Endodermal cell (in vitro differentiated cells): ENCODE data around the gene SIGLEC6. TPM values are rescaled to one million over a fixed set of nuclear protein-coding genes. Genes with fewer than 3 reads are reported as not detected.

Source experiments
- DNase-seq: peaks from one replicate; pipeline ENCODE4 v3.0.0-alpha.2; 2017
- H3K27ac ChIP-seq: 2 replicates; pipeline ENCODE4 v1.5.1; 2013; ENCODE audit warnings: mild to moderate bottlenecking, low read depth, low read length, moderate library complexity
- H3K27me3 ChIP-seq: 2 replicates; pipeline ENCODE4 v1.6.1; 2013; ENCODE audit warnings: mild to moderate bottlenecking, low read length, moderate library complexity; ENCODE audit not compliant: insufficient read depth, control insufficient read depth, poor library complexity, severe bottlenecking
- H3K36me3 ChIP-seq: 2 replicates; pipeline ENCODE4 v1.7.0; 2013; ENCODE audit warnings: mild to moderate bottlenecking, low read length, moderate library complexity; ENCODE audit not compliant: control insufficient read depth, insufficient read depth
- H3K4me1 ChIP-seq: one replicate; pipeline ENCODE4 v1.7.0; 2013; ENCODE audit warnings: low read length; ENCODE audit not compliant: control insufficient read depth, insufficient read depth
- H3K4me3 ChIP-seq: 2 replicates; pipeline ENCODE4 v1.5.1; 2013; ENCODE audit warnings: mild to moderate bottlenecking, low read length, moderate library complexity
- H3K9ac ChIP-seq: 2 replicates; pipeline ENCODE4 v1.6.1; 2013; ENCODE audit warnings: mild to moderate bottlenecking, low read length, moderate library complexity; ENCODE audit not compliant: poor library complexity, severe bottlenecking; ENCODE audit errors: extremely low read depth
- H3K9me3 ChIP-seq: 2 replicates; pipeline ENCODE4 v1.6.1; 2013; ENCODE audit warnings: mild to moderate bottlenecking, low read length, moderate library complexity; ENCODE audit not compliant: control insufficient read depth
- H3K27ac Mint-ChIP-seq: 2 replicates; pipeline ENCODE4 v1.8.0; 2020; ENCODE audit warnings: mixed read lengths
- H3K27me3 Mint-ChIP-seq: 2 replicates; pipeline ENCODE4 v1.8.0; 2021; ENCODE audit warnings: mild to moderate bottlenecking, mixed read lengths; ENCODE audit not compliant: insufficient read depth
- H3K36me3 Mint-ChIP-seq: 2 replicates; pipeline ENCODE4 v1.8.0; 2020; ENCODE audit warnings: low read depth, mixed read lengths
- H3K4me1 Mint-ChIP-seq: 2 replicates; pipeline ENCODE4 v1.8.0; 2020; ENCODE audit warnings: mixed read lengths
- H3K4me3 Mint-ChIP-seq: 2 replicates; pipeline ENCODE4 v1.8.0; 2020; ENCODE audit warnings: mild to moderate bottlenecking, moderate library complexity, mixed read lengths
- H3K9me3 Mint-ChIP-seq: 2 replicates; pipeline ENCODE4 v1.8.0; 2020; ENCODE audit warnings: mild to moderate bottlenecking, mixed read lengths
- WGBS, 2 experiments: methylation state at CpG; one replicate each; pipeline versions ENCODE4 v1.1.5 to v1.1.7; 2013; ENCODE audit warnings: missing lambda C conversion rate in 2 of 2, mixed read lengths in 1 of 2; ENCODE audit not compliant: insufficient coverage in 1 of 2, insufficient read length in 1 of 2; 5-methylcytosine and 5-hydroxymethylcytosine counted together
- total RNA-seq, 2 donors: library from RNA; stranded (reverse); fragmentation: NEBNext Ultra II Directional in 1 of 2; extraction: Animal tissue kit (Norgen Biotek cat#: 25700) in 1 of 2; gene quantifications; 2 replicates in 1 of 2; 3 replicates in 1 of 2; pipeline ENCODE4 v1.2.1, GENCODE V29; 2021
- TF ChIP-seq, protein P1 (sequence below): fragments of 200-600 bp; sonication (generic); conservative IDR thresholded peaks from 2 replicates; pipeline ENCODE4 v1.5.0; 2021; ENCODE audit warnings: antibody characterized with exemption, mild to moderate bottlenecking

The SIGLEC6 gene
- total RNA-seq, 2 donors from 2014 or later, result 0.26 TPM; not detected in 1

DNA sequence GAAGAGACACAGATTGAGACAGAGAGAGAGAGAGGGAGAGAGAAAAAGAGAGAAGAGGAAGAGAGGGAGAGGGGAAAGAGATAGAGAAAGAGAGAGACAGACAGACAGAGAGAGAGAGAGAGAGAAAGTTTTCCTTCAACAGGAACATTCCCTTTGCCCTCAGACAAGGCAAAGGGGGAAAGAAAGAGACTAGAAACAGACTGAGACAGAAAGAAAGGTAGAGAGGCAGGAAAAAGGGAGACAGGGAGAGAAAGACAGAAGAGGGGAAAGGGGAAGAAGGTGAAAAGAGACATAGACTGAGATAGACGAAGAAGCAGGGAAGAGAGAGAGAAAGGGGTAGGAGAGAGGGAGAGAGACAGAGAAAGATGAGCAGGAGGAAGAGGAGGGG, 21.1 kb upstream of the SIGLEC6 start:
- no peak overlapping the region for H3K4me3 ChIP-seq
- no peaks in the 10 kb centered on the region for H3K36me3 ChIP-seq
- H3K4me1 ChIP-seq, result no peaks in the 10 kb centered on the region
- Mint-ChIP-seq H3K9me3 (peaks cover 6% of the 10 kb centered on the region), H3K27me3 (peaks cover 34% of the 10 kb centered on the region), H3K27ac (no peak overlapping the region), H3K4me3 (no peak overlapping the region), H3K36me3 (no peaks in the 10 kb centered on the region), H3K4me1 (peaks cover 4% of the 10 kb centered on the region)
- 20 to 27% methylated on average over 1 of the region's 1 CpG for WGBS, 2 experiments
- H3K27ac ChIP-seq, result no peak overlapping the region
- peaks cover 13% of the 10 kb centered on the region for H3K27me3 ChIP-seq
- no peak overlapping the region for H3K9ac ChIP-seq
- no peaks in the 10 kb centered on the region for H3K9me3 ChIP-seq
- no peak for DNase-seq
- TF ChIP-seq, protein P1, sequence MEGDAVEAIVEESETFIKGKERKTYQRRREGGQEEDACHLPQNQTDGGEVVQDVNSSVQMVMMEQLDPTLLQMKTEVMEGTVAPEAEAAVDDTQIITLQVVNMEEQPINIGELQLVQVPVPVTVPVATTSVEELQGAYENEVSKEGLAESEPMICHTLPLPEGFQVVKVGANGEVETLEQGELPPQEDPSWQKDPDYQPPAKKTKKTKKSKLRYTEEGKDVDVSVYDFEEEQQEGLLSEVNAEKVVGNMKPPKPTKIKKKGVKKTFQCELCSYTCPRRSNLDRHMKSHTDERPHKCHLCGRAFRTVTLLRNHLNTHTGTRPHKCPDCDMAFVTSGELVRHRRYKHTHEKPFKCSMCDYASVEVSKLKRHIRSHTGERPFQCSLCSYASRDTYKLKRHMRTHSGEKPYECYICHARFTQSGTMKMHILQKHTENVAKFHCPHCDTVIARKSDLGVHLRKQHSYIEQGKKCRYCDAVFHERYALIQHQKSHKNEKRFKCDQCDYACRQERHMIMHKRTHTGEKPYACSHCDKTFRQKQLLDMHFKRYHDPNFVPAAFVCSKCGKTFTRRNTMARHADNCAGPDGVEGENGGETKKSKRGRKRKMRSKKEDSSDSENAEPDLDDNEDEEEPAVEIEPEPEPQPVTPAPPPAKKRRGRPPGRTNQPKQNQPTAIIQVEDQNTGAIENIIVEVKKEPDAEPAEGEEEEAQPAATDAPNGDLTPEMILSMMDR, result no peak

DNA sequence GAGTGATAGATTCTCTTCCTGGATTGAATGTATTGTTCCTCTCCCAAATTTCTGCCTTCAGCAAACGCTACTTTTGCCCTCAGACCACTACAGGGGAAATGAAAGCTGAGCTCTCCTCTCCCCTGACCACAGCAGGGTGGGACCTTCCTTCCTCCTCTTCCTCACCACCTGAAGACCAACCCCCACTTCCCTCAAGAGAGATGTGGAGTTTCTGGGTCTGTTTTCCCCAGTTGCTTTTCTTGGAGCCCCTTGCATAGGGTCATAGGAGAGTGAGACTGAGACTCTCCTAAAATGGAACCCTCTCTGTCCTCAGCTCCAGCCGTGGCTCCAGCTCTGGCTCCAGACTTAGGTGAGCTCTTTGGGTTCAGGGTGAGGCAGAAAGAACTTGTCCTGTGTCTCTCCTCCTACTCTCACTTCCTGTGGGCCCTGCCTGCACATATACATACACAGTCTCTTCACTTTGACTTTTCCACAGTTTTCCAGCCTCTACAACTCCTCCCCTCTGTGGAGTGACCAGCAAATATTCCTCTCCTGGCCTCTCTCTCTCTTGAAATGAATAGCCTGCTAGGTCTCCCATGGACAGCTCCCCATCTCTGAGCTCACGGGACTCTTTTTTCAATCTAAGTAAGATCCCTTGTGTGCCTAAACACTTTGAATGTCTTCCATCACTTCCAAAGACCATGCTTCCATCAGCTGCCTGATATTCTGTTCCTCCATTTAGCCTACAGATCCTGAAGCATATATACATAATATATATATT, 20.4 kb upstream of the SIGLEC6 start:
- Histone ChIP-seq H3K27me3 (peaks cover 11% of the 10 kb centered on the region), H3K36me3 (no peaks in the 10 kb centered on the region), H3K9ac (no peak overlapping the region), H3K27ac (no peak overlapping the region), H3K4me1 (no peaks in the 10 kb centered on the region), H3K4me3 (no peak overlapping the region), H3K9me3 (no peaks in the 10 kb centered on the region)
- peaks cover 32% of the 10 kb centered on the region for H3K27me3 Mint-ChIP-seq
- no peak overlapping the region for H3K4me3 Mint-ChIP-seq
- 49 to 67% methylated on average over 3 of the region's 3 CpGs for WGBS, 2 experiments
- DNase-seq, result no peak
- H3K4me1 Mint-ChIP-seq, result peaks cover 8% of the 10 kb centered on the region
- no peak overlapping the region for H3K27ac Mint-ChIP-seq
- TF ChIP-seq, protein P1, result no peak
- peaks cover 6% of the 10 kb centered on the region for H3K9me3 Mint-ChIP-seq
- no peaks in the 10 kb centered on the region for H3K36me3 Mint-ChIP-seq

DNA sequence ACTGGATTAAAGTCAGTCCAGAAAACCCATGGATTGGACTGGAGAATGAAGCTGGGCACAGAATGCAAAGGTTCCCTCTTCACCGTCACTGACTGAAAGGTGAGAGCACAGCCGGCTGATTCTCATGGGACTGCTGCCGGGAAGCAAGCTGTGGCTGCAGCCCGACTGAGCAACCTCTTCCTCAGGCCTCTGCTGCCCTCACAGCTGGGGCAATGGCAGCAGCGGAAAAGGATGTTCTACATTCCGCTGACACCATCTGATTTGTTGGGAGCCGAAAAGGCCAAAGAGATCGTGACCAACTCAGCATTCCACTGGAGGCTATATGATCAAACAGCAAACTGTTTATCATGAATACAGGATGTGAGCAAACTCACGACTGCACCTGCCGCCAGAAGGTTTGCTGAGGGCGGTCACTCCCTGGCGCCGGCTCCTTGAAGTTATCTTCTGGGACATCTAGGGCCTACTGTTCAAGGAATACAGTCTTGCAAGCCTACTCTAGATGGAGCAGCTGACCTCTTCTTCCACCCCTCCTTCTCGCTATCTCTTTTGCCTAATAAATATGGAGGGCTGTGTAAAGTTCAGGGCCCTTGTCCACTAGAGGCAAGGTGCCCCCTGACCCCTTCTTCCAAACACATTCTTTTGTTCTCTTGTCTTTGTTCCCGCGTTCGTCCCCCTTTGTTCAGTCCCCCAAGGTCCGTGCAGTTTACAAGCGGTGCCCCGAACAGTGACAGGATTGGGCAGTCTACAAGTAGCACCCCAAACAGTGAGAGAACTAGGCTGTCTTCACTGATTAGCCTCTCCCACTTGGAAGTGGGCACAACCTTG, 19.6 kb upstream of the SIGLEC6 start:
- H3K27ac Mint-ChIP-seq, result no peak overlapping the region
- no peaks in the 10 kb centered on the region for H3K36me3 Mint-ChIP-seq
- peaks cover 6% of the 10 kb centered on the region for H3K9me3 Mint-ChIP-seq
- Histone ChIP-seq H3K9me3 (no peaks in the 10 kb centered on the region), H3K4me1 (no peaks in the 10 kb centered on the region), H3K36me3 (no peaks in the 10 kb centered on the region), H3K9ac (no peak overlapping the region), H3K27me3 (peaks cover 5% of the 10 kb centered on the region), H3K4me3 (no peak overlapping the region), H3K27ac (no peak overlapping the region)
- DNase-seq, result no peak
- TF ChIP-seq, protein P1, result no peak
- 79 to 86% methylated on average over 18 to 20 of the region's 20 CpGs for WGBS, 2 experiments
- H3K4me1 Mint-ChIP-seq, result peaks cover 10% of the 10 kb centered on the region
- peaks cover 29% of the 10 kb centered on the region for H3K27me3 Mint-ChIP-seq
- no peak overlapping the region for H3K4me3 Mint-ChIP-seq
